Mesenchymal stem cell (in vitro differentiated cells and primary cell): Measurements from ENCODE around the gene TBC1D22A.

Source experiments
- DNase-seq: peaks from one replicate; pipeline ENCODE4 v3.0.0-alpha.2; 2013
- H2AFZ ChIP-seq: one replicate; pipeline ENCODE4 v1.6.1; 2013; ENCODE audit warnings: low read depth, mild to moderate bottlenecking, control low read depth, inconsistent platforms, low read length, moderate library complexity
- H2AK5ac ChIP-seq: 2 replicates; pipeline ENCODE4 v1.6.1; 2013; ENCODE audit warnings: low read length, moderate library complexity, mild to moderate bottlenecking, inconsistent platforms; ENCODE audit not compliant: severe bottlenecking
- H2BK120ac ChIP-seq: one replicate; pipeline ENCODE4 v1.6.1; 2013; ENCODE audit warnings: low read depth, mild to moderate bottlenecking, inconsistent platforms, low read length, moderate library complexity
- H2BK12ac ChIP-seq, 2 experiments: one replicate each; pipeline ENCODE4 v1.6.1; 2013; ENCODE audit warnings: inconsistent platforms in 2 of 2, low read length in 2 of 2, mild to moderate bottlenecking in 2 of 2, moderate library complexity in 2 of 2, control low read depth in 1 of 2
- H2BK15ac ChIP-seq: one replicate; pipeline ENCODE4 v1.6.1; 2013; ENCODE audit warnings: mild to moderate bottlenecking, low read depth, inconsistent platforms; ENCODE audit not compliant: poor library complexity, severe bottlenecking
- H2BK5ac ChIP-seq: 2 replicates; pipeline ENCODE4 v1.6.1; 2013; ENCODE audit warnings: low read depth, mild to moderate bottlenecking, low read length, control low read depth, inconsistent platforms; ENCODE audit not compliant: poor library complexity, severe bottlenecking
- H3K14ac ChIP-seq, 2 experiments: one replicate each; pipeline ENCODE4 v1.6.1; 2013; ENCODE audit warnings: inconsistent platforms in 2 of 2, low read length in 2 of 2, control low read depth in 1 of 2, mild to moderate bottlenecking in 1 of 2, moderate library complexity in 1 of 2
- H3K18ac ChIP-seq, 2 experiments: one replicate each; pipeline ENCODE4 v1.6.1; 2013; ENCODE audit warnings: inconsistent platforms in 2 of 2, low read length in 2 of 2, control low read depth in 1 of 2, low read depth in 1 of 2, mild to moderate bottlenecking in 1 of 2
- H3K23ac ChIP-seq, 2 experiments: one replicate each; pipeline ENCODE4 v1.6.1; 2013; ENCODE audit warnings: inconsistent platforms in 2 of 2, low read length in 2 of 2, mild to moderate bottlenecking in 2 of 2, moderate library complexity in 2 of 2, control low read depth in 1 of 2
- H3K27ac ChIP-seq: 2 replicates; pipeline ENCODE4 v1.5.1; 2013; ENCODE audit warnings: mild to moderate bottlenecking, moderate library complexity, low read length, control low read depth, inconsistent platforms; ENCODE audit not compliant: poor library complexity, severe bottlenecking
- H3K27me3 ChIP-seq, 2 experiments: 2 replicates each; pipeline versions ENCODE4 v1.6.1 to v1.7.0; 2013; ENCODE audit warnings: low read length in 2 of 2, mild to moderate bottlenecking in 2 of 2, moderate library complexity in 2 of 2, control low read depth in 1 of 2, inconsistent platforms in 1 of 2; ENCODE audit not compliant: control insufficient read depth in 1 of 2, insufficient read depth in 1 of 2
- H3K36me3 ChIP-seq, 2 experiments: 2 replicates each; pipeline versions ENCODE4 v1.6.1 to v1.7.0; 2013; ENCODE audit warnings: low read length in 2 of 2, control low read depth in 1 of 2, inconsistent platforms in 1 of 2, low read depth in 1 of 2, mild to moderate bottlenecking in 1 of 2; ENCODE audit not compliant: insufficient read depth in 2 of 2, control insufficient read depth in 1 of 2
- H3K4ac ChIP-seq, 2 experiments: one replicate each; pipeline ENCODE4 v1.6.1; 2013; ENCODE audit warnings: inconsistent platforms in 2 of 2, low read length in 2 of 2, mild to moderate bottlenecking in 2 of 2, moderate library complexity in 2 of 2, control low read depth in 1 of 2, low read depth in 1 of 2
- H3K4me1 ChIP-seq: 2 replicates; pipeline ENCODE4 v1.6.1; 2013; ENCODE audit warnings: low read depth, low read length, control low read depth; ENCODE audit not compliant: control insufficient read depth, insufficient read depth
- H3K4me2 ChIP-seq: 2 replicates; pipeline ENCODE4 v1.6.1; 2013; ENCODE audit warnings: low read length, mild to moderate bottlenecking, inconsistent platforms; ENCODE audit not compliant: poor library complexity, severe bottlenecking
- H3K4me3 ChIP-seq, 2 experiments: 2 replicates each; pipeline versions ENCODE4 v1.5.1 to v1.7.0; 2013; ENCODE audit warnings: low read length in 2 of 2, mild to moderate bottlenecking in 2 of 2, control low read depth in 1 of 2, low read depth in 1 of 2; ENCODE audit not compliant: insufficient read depth in 1 of 2
- H3K79me1 ChIP-seq: replicated peaks from 2 replicates; pipeline ENCODE4 v1.6.1; 2013; ENCODE audit warnings: mild to moderate bottlenecking, control low read depth, low read length, inconsistent platforms; ENCODE audit not compliant: poor library complexity, severe bottlenecking
- H3K9ac ChIP-seq: 2 replicates; pipeline ENCODE4 v1.7.0; 2013; ENCODE audit warnings: mild to moderate bottlenecking, low read length, moderate library complexity
- H3K9me3 ChIP-seq: 2 replicates; pipeline ENCODE4 v1.7.0; 2013; ENCODE audit warnings: mild to moderate bottlenecking, low read length; ENCODE audit not compliant: control insufficient read depth
- H4K8ac ChIP-seq: one replicate; pipeline ENCODE4 v1.6.1; 2013; ENCODE audit warnings: inconsistent platforms, mild to moderate bottlenecking, low read length, moderate library complexity
- H4K91ac ChIP-seq: one replicate; pipeline ENCODE4 v1.6.1; 2013; ENCODE audit warnings: mild to moderate bottlenecking, low read length, inconsistent platforms
- WGBS: methylation state at CpG from one replicate; pipeline ENCODE4 v1.1.7; 2013; ENCODE audit warnings: mixed read lengths; 5-methylcytosine and 5-hydroxymethylcytosine counted together

The TBC1D22A gene

GRCh38 chr22:47173535-47174021 is 411.1 kb downstream of the TBC1D22A start:
- no peak overlapping the region for H4K91ac ChIP-seq
- no peak for DNase-seq
- H2BK5ac ChIP-seq = no peak overlapping the region
- no peak overlapping the region for H4K8ac ChIP-seq
- H3K4me3 ChIP-seq = no peak overlapping the region
- H2AFZ ChIP-seq = no peak overlapping the region
- no peak overlapping the region for H2BK15ac ChIP-seq
- no peaks in the 10 kb centered on the region for H3K27me3 ChIP-seq
- H3K27ac ChIP-seq = no peak overlapping the region
- H2BK120ac ChIP-seq = no peak overlapping the region
- no peak overlapping the region for H3K23ac ChIP-seq
- H3K4ac ChIP-seq = no peak overlapping the region
- H2AK5ac ChIP-seq = no peak overlapping the region
- no peak overlapping the region for H3K4me2 ChIP-seq
- no peaks in the 10 kb centered on the region for H3K79me1 ChIP-seq
- H3K9me3 ChIP-seq = no peaks in the 10 kb centered on the region
- no peaks in the 10 kb centered on the region for H3K4me1 ChIP-seq
- H2BK12ac ChIP-seq = no peak overlapping the region
- WGBS = 92% methylated on average over 12 of the region's 17 CpGs
- H3K9ac ChIP-seq = no peak overlapping the region
- no peak overlapping the region for H3K14ac ChIP-seq
- H3K36me3 ChIP-seq = peaks cover 7 to 57% of the 10 kb centered on the region in 2 experiments
- no peak overlapping the region for H3K18ac ChIP-seq

DNA sequence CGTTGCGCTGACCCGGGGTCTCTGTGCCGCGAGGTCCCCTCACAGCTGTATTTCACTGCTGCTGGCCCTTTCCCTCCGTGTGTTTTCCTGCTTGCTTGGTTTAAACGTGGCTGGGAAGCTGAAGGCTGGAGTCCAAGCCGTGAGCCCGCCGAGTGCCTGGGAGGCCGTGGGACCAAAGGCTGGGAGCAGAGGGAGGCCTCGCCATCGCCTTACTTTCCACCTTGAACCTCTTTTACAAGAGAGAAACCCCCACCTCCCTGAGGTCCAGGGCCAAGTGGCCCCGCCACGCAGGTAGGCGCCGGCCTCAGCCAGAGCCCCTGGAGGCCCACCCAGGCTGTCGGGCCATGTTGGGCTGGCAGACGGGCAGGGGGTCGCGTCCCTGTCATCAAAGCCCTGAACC is 411.6 kb downstream of the TBC1D22A start:
- Histone ChIP-seq H2AFZ (no peak overlapping the region), H3K27ac (no peak overlapping the region), H4K91ac (no peak overlapping the region), H2BK120ac (no peak overlapping the region), H3K9ac (no peak overlapping the region), H3K9me3 (no peaks in the 10 kb centered on the region), H3K4me3 (no peak overlapping the region), H3K4ac (no peak overlapping the region), H3K23ac (no peak overlapping the region), H2AK5ac (no peak overlapping the region), H4K8ac (no peak overlapping the region), H3K27me3 (no peaks in the 10 kb centered on the region), H3K79me1 (no peaks in the 10 kb centered on the region), H2BK15ac (no peak overlapping the region), H3K36me3 (peaks cover 3 to 53% of the 10 kb centered on the region in 2 experiments), H3K4me2 (no peak overlapping the region), H3K18ac (no peak overlapping the region), H2BK12ac (no peak overlapping the region), H2BK5ac (no peak overlapping the region), H3K4me1 (no peaks in the 10 kb centered on the region), H3K14ac (no peak overlapping the region)
- 97% methylated on average over 20 of the region's 21 CpGs for WGBS
- no peak for DNase-seq

- H3K14ac ChIP-seq = no peak overlapping the region
- H3K79me1 ChIP-seq = no peaks in the 10 kb centered on the region
- H2BK120ac ChIP-seq = no peak overlapping the region
Observed at GRCh38 chr22:47174671-47175112, 412.2 kb downstream of the TBC1D22A start.

GRCh38 chr22:47175151-47176025 is 412.9 kb downstream of the TBC1D22A start:
- H3K79me1 ChIP-seq = no peaks in the 10 kb centered on the region
- 94% methylated on average over 38 of the region's 38 CpGs for WGBS
- no peak overlapping the region for H2AK5ac ChIP-seq
- no peaks in the 10 kb centered on the region for H3K27me3 ChIP-seq
- no peak overlapping the region for H3K4me2 ChIP-seq
- H3K9ac ChIP-seq = no peak overlapping the region
- H3K18ac ChIP-seq = no peak overlapping the region
- no peak overlapping the region for H2BK15ac ChIP-seq
- DNase-seq = no peak
- no peak overlapping the region for H3K27ac ChIP-seq
- no peaks in the 10 kb centered on the region for H3K9me3 ChIP-seq
- no peak overlapping the region for H2BK120ac ChIP-seq
- H3K4me1 ChIP-seq = no peaks in the 10 kb centered on the region
- H3K14ac ChIP-seq = no peak overlapping the region
- H3K4ac ChIP-seq = no peak overlapping the region
- H2BK12ac ChIP-seq = no peak overlapping the region
- no peak overlapping the region for H3K23ac ChIP-seq
- no peak overlapping the region for H4K91ac ChIP-seq
- no peak overlapping the region for H4K8ac ChIP-seq
- H3K4me3 ChIP-seq = no peak overlapping the region
- no peak overlapping the region for H2AFZ ChIP-seq
- peaks cover 3 to 49% of the 10 kb centered on the region in 2 experiments for H3K36me3 ChIP-seq
- H2BK5ac ChIP-seq = no peak overlapping the region

More at GRCh38 chr22:47174671-47175112, 412.2 kb downstream of the TBC1D22A start:
- no peak overlapping the region for H2BK5ac ChIP-seq
- no peak overlapping the region for H2AFZ ChIP-seq
- H3K4me1 ChIP-seq = no peaks in the 10 kb centered on the region
- H3K9me3 ChIP-seq = no peaks in the 10 kb centered on the region
- no peak overlapping the region for H3K9ac ChIP-seq
- H3K4me3 ChIP-seq = no peak overlapping the region
- peaks cover 3 to 49% of the 10 kb centered on the region in 2 experiments for H3K36me3 ChIP-seq
- H3K27me3 ChIP-seq = no peaks in the 10 kb centered on the region
- H3K23ac ChIP-seq = no peak overlapping the region
- 88% methylated on average over 11 of the region's 14 CpGs for WGBS
- H2BK15ac ChIP-seq = no peak overlapping the region
- H3K18ac ChIP-seq = no peak overlapping the region
- H3K27ac ChIP-seq = no peak overlapping the region
- no peak overlapping the region for H2BK12ac ChIP-seq
- no peak overlapping the region for H2AK5ac ChIP-seq
- no peak overlapping the region for H4K91ac ChIP-seq
- H3K4ac ChIP-seq = no peak overlapping the region
- no peak overlapping the region for H4K8ac ChIP-seq
- no peak overlapping the region for H3K4me2 ChIP-seq
- DNase-seq = no peak
